GM13977 (cell line): ENCODE data around the gene MYADML2.

Experiments used
- DNase-seq: peaks from one replicate; pipeline ENCODE4 v3.0.0; 2012; ENCODE audit warnings: low spot score
- in situ Hi-C: fragments of 300-500 bp; cut with MboI; formaldehyde crosslinking; loops from one replicate; pipeline ENCODE4 v1.12.0; 2022; ENCODE audit warnings: low sequenced_read_pairs, low pct_unique_long_range_greater_than_20kb, mixed read lengths, inconsistent platforms; ENCODE audit not compliant: unreplicated experiment
- TF ChIP-seq, protein P1 (sequence below): IDR thresholded peaks from 2 replicates; pipeline ENCODE4 v1.5.1; 2012; ENCODE audit warnings: mild to moderate bottlenecking, control low read depth; ENCODE audit not compliant: insufficient read depth; ENCODE audit errors: extremely low read depth, missing control alignments

MYADML2 gene

DNA sequence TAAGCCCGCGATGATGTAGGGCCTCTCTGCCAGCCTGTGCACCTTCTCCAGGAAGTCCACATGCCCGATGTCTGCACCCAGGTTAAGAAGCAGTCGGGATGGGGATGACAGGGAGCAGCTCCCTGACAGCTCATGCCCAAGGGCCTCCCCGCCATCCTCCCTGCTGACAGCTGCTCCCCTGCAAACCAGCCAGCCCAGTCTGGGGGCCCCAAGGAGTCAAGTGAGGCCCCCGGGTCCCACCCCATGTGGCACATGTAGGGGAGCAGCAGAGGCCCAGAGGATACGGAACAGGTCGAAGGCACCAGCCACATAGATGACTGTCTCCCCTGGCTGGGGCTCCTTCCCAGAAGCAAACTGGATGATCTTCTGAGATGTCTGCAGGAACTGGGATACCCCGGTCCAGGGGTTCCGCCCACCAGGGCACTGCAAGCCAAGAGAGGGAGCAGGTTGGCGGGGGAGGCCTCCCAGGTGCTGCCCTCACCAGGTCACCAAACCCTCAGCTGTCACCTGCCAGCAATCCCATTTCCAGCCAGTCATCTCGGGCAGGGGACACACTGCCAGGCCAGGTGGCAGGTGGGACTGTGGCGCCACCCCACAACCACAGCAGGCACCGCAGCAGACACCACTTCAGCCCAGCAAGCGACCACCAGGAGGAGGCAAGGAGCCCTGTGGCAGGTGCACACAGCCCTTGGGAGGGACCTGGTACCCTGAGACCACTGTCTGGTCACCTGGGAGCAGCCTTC lies 40.4 kb downstream of the MYADML2 start:
- no peak for DNase-seq

DNA sequence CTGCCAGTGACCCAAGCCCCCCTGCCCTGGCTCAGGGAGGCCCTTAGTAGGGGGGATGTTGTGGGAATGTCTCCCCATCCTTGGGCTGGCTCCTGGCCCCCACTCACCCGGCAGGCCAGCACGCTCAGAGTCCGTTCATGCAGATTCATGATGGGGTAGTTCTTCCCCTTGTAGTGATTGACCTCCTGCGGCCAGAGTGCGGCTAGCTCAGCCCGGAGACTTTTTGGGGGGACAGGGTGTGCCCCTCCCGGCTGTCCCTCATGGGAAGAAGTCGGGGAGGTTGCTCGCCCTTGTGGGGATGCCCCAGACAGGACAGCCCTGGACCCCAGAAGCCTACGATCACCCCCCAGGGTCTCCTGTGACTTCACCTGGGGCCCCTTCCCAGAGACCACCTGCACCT lies 41.0 kb downstream of the MYADML2 start:
- in situ Hi-C loops, result no loop called here
- TF ChIP-seq, protein P1, sequence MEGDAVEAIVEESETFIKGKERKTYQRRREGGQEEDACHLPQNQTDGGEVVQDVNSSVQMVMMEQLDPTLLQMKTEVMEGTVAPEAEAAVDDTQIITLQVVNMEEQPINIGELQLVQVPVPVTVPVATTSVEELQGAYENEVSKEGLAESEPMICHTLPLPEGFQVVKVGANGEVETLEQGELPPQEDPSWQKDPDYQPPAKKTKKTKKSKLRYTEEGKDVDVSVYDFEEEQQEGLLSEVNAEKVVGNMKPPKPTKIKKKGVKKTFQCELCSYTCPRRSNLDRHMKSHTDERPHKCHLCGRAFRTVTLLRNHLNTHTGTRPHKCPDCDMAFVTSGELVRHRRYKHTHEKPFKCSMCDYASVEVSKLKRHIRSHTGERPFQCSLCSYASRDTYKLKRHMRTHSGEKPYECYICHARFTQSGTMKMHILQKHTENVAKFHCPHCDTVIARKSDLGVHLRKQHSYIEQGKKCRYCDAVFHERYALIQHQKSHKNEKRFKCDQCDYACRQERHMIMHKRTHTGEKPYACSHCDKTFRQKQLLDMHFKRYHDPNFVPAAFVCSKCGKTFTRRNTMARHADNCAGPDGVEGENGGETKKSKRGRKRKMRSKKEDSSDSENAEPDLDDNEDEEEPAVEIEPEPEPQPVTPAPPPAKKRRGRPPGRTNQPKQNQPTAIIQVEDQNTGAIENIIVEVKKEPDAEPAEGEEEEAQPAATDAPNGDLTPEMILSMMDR, result no peak

More for the DNA sequence above, 40.4 kb downstream of the MYADML2 start:
- TF ChIP-seq, protein P1, result no peak
- in situ Hi-C loops, result no loop called here

DNA sequence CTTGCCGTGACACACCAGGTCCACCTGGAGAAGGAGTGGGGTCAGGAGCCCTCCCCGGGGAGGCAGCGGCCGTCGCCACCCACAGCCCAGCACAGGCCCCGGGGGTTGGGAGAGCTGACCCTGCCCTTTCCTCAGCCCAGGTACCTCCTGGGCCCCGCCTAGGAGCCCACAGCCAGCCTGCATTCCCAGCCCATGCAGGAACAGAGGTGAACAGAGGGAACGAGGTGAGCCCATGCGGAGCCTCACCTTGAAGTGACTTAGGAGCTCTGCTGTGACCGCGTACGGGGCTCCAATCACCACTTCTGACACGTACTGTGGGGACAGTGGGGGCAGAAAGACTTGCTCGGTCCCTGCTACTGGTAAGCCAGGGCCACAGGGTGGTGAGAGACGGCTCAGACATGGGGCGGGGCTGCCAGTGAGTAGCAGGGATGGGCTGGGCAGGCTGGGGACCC lies 41.6 kb downstream of the MYADML2 start:
- no peak for DNase-seq
- in situ Hi-C loops, result no loop called here

More for the DNA sequence above, 41.0 kb downstream of the MYADML2 start:
- DNase-seq, result no peak

DNA sequence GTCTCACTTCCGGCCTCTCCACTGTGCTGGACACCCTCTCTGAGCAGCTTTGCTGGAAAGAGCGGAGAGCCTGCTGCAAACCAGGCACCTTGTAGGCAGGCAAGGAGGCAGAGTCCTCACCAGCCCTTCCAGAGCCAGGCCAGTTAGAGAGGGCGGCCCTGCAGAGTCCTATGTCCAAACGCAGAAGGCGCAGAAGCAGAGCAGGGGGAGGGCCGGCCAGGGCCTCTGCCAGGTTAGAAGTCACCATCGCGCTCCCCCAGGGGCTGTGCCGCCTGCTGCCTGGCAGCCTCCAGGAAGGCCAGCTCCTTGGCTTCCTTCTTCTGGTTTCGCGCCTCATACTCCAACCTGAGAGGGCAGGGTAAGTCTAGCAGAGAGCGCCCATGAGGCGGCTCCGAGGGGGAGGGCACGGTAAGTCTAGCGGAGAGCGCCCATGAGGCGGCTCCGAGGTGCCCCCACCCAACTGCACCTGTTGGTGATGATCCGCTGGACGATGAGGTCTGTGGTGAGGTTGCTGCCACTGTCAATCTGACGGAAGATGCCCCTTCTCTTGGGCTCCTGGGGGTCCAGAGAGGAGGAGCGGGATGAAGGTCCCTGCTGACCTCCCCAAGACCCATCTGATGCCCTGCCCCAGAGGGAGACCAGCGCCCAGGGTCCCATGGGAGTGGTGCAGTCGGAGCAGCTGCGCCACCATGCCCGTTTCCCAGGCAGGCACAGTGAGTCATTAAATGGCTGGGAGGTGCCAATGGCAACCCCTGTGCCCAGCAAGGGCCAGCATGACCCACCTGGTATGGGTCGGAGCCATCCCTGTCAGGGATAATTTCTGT lies 42.2 kb downstream of the MYADML2 start:
- TF ChIP-seq, protein P1, result no peak
- DNase-seq, result no peak
- in situ Hi-C loops, result no loop called here

More for the DNA sequence above, 41.6 kb downstream of the MYADML2 start:
- TF ChIP-seq, protein P1, result no peak

DNA sequence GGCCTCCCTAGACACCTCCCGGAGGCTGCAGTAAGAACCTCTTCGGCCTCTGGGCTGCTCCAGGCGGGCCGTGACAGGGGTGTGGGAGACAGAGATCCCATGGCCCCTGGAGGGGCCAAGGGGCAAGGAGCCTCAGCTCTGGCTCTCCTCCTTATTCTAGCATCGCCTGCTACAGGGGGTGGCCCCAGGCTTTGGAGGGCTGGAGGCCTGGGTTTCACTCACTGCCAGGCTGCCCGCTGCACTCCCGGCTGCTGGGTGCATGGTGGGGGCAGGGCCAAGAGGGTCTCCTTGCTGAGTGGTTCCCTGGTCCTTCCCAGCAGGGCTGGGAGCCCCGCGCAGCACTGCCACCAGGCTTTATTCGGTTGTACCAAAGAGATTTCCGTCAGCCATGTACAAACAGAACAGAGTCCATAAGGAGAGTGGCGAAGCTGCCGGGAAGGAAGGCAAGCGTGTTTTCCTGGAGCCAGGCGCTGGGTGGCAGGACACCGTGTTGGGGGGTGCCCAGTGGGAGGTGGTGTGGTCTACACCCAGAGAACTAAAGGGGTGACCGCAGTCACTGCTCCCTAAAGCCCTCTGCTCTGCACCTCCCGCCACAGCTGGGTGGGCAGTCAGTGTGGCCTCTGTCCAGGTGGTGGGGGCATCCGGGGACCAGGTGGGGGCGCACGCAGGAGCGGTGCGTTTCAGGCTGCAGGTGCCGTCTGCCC lies 43.0 kb downstream of the MYADML2 start:
- no peak for DNase-seq
- TF ChIP-seq, protein P1, result no peak

DNA sequence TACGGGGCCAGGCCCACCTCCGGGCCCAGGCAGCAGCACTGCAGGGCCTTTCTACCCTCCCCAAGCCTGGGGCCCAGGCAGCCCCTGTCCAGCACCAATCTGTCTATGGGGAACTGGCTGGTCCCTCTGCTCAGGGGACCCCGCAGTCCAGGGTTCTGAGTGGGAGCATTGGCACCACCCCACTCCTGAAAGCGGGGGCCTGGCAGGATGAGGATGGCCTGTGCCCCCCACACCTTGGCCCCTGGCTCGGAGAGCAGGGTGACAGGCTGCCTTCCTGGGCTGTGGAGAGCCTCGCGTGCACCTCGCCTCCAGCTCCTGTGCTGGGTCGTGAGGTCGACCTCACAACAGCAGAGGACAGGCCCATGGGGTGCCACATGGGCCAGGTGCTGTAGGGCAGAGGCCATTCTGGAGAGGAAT lies 43.6 kb downstream of the MYADML2 start:
- in situ Hi-C loops, result no loop called here
- DNase-seq, result no peak
- TF ChIP-seq, protein P1, result no peak

More for the DNA sequence above, 43.0 kb downstream of the MYADML2 start:
- in situ Hi-C loops, result no loop called here
